A549 treated with Mapracorat at 1 μM for 4 hours (cell line): ENCODE data around the gene HIPK1. TPM values are rescaled to one million over a fixed set of nuclear protein-coding genes. Genes with fewer than 3 reads are reported as not detected.

Experiments
- total RNA-seq: library from RNA; stranded (reverse); fragments of 200-300 nt; extraction: Qiagen RNA extraction; gene quantifications from 5 replicates; pipeline ENCODE4 v1.2.3, GENCODE V29; 2022

The HIPK1 gene
- 11.7 to 17.5 TPM (median 15.4 TPM) in 5 replicates for total RNA-seq

GRCh38 chr1:113928941-113929749 is at the start of gene HIPK1:
HIPK1 (plus strand) TSS chr1:113929324.

GRCh38 chr1:113887402-113888175 is 41.5 kb upstream of the HIPK1 start, which contains the start of gene BCL2L15:
BCL2L15 (minus strand) TSS chr1:113887581; CDS start chr1:113887375, 206 bp downstream.

GRCh38 chr1:113904674-113905434 is 24.3 kb upstream of the HIPK1 start, which contains the start of the genes AP4B1 and DCLRE1B:
AP4B1 (minus strand) TSS chr1:113904799; CDS start chr1:113904717, 82 bp downstream.
DCLRE1B (plus strand) TSS chr1:113905326; CDS start chr1:113905587, 261 bp downstream.

GRCh38 chr1:113978863-113979702 is 50.0 kb downstream of the HIPK1 start, which contains the start of gene OLFML3:
OLFML3 (plus strand) TSS chr1:113979474; CDS start chr1:113979517, 43 bp downstream.

Other genes starting within 250 kb of the HIPK1 start
- gene PHTF1, start 169.8 kb upstream of the HIPK1 start, total RNA-seq: 12.7 to 15.0 TPM (median 14.6 TPM) in 5 replicates
- 2.6 to 4.1 TPM (median 3.5 TPM) in 5 replicates for gene RSBN1, start 116.8 kb upstream of the HIPK1 start, total RNA-seq
- not detected in 5 replicates for gene PTPN22, start 57.6 kb upstream of the HIPK1 start, total RNA-seq
- 0.13 to 0.60 TPM (median 0.38 TPM) in 5 replicates for gene BCL2L15, start 41.7 kb upstream of the HIPK1 start, total RNA-seq
- 8.1 to 9.3 TPM (median 8.7 TPM) in 5 replicates for gene AP4B1, start 24.5 kb upstream of the HIPK1 start, total RNA-seq
- gene DCLRE1B, start 24.0 kb upstream of the HIPK1 start, total RNA-seq: 8.7 to 10.5 TPM (median 9.6 TPM) in 5 replicates
- 3.6 to 4.2 TPM (median 3.9 TPM) in 5 replicates for gene OLFML3, start 50.1 kb downstream of the HIPK1 start, total RNA-seq
- 0.34 to 0.57 TPM (median 0.38 TPM) in 5 replicates for gene SYT6, start 224.5 kb downstream of the HIPK1 start, total RNA-seq